NCI-H82 treated with DMSO at 0.1 percent for 48 hours (cell line): Measurements from ENCODE around the gene PLEKHA8.

ENCODE experiments used
- DNase-seq: peaks from one replicate; lab custom pipeline; 2025; ENCODE audit not compliant: unreplicated experiment; lab: John Stamatoyannopoulos, UW

PLEKHA8 gene

GRCh38 chr7:30022991-30023390 is 5.2 kb upstream of the PLEKHA8 start:
- no peak for DNase-seq

DNA sequence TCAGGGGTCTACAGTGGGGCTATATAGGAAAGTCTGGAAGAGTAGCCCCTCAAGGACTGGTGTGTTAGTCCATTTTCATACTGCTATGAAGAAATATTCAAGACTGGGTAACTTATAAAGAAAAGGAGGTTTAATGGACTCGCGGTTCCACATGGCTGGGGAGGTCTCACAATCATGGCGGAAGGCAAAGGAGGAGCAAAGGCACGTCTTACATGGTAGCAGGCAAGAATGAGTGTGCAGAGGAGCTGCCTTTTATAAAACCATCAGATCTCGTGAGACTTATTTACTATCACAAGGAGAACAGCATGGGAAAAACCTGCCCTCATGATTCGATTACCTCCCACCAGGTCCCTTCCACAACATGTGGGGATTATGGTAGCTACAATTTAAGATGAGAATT is 4.7 kb upstream of the PLEKHA8 start:
- no peak for DNase-seq

- DNase-seq, result peak; percentile 98
Measured at GRCh38 chr7:30026229-30027064, 1.8 kb upstream of the PLEKHA8 start, which contains the start of gene FKBP14. TSS of gene FKBP14 (minus strand) at chr7:30026702. CDS start at chr7:30026508, 194 bp downstream.

DNA sequence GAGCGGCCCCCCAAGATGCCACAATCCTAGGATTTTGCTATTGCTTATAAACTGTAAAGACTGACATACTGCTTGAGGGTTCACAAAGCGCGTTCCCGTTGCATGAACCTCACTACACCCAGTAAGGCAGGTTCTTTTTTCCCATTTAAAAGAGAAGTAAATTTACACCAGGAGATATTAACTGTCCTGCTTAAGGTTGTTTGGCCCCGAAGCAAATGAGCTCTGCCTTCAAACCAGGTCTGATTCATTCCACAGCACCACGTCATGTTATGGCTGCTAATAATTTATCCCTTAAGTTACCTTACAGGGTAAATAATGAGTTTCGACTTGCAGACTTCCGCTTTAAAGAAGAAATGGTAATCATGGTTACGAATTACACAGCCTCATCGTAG is 1.2 kb upstream of the PLEKHA8 start:
- DNase-seq, result no peak

- DNase-seq, result no peak
Measured at GRCh38 chr7:30027740-30028215, 434 bp upstream of the PLEKHA8 start.

- no peak for DNase-seq
Measured at GRCh38 chr7:30028749-30029635, 780 bp downstream of the PLEKHA8 start.

- DNase-seq, result no peak
Measured at GRCh38 chr7:30029696-30030095, 1.5 kb downstream of the PLEKHA8 start.

DNA sequence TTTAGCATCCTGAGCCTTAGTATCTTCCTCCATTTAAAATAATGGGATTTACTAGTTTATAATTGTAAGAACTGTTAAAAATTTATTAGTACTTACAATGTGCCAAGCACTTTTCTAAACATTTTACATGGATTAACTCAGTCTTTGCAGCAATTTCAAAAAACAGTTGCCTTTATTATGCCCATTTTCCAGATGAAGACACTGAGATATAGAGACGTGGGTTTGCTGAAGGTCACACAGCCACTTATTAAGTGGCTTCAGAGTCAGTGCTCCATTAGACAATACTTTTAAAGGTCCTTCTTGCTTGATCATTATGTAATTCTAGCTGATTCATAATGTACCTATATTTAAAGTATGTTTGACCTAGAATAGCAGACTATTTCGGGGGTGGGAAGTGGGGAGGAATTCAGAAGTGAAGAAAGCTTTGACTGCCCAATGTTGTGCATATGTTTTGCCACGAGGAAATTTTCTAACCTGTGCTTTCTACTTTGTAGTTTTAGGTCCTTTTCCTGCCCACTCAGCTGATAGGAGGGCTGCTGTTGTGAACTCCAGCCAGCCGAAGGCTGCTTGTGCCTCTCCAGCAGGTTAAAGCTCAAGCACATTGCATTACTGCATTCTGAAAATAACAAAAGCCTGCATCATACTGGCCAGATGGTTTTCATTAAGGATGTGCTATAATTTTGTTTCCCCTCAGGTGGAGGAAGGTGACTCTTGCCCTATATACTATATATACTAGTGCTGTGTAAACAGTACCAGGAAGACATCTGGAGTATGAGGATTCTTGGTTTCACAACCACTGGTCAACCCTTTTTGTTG is 4.3 kb downstream of the PLEKHA8 start:
- no peak for DNase-seq

DNA sequence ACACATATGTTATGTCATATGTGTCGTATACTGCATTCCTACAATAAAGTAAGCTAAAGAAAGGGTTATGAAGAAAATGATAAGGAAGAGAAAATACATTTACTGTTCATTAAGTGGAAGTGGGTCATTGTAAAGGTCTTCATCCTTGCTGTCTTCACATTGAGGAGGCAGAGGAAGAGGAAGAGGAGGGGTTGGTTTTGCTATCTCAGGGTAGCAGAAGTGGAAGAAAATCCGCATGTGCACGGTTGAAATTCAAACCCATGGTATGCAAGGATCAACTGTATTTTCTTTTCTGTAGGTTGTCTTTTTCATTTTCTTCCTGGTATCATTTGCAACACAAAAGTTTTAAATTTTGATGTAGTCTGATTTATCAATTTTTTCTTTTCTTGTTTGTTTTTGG is 6.3 kb downstream of the PLEKHA8 start:
- no peak for DNase-seq

DNA sequence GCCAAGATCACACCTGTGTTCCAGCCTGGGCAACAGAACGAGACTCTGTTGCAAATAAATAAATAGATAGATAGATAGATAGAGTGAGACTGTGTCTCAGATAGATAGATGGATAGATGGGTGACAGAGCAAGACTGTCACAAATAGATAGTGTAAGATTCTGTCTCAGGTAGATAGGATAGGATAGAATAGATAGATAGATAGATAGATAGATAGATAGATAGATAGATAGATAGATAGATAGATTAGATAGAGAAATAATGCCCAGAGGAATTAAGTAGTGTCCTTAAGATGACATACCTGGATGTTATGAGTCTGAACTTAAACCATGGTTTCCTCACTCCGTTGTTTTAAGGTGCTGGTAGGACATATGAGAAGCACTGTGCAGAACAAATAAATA is 8.0 kb downstream of the PLEKHA8 start:
- no peak for DNase-seq

GRCh38 chr7:30038196-30038980 is 10.2 kb downstream of the PLEKHA8 start:
- no peak for DNase-seq

GRCh38 chr7:30040938-30041337 is 12.7 kb downstream of the PLEKHA8 start:
- DNase-seq, result no peak

GRCh38 chr7:30041526-30042269 is 13.5 kb downstream of the PLEKHA8 start:
- no peak for DNase-seq

- DNase-seq, result no peak
Measured at GRCh38 chr7:30046127-30046770, 18.0 kb downstream of the PLEKHA8 start.

GRCh38 chr7:30047124-30047523 is 18.9 kb downstream of the PLEKHA8 start:
- DNase-seq, result no peak

DNA sequence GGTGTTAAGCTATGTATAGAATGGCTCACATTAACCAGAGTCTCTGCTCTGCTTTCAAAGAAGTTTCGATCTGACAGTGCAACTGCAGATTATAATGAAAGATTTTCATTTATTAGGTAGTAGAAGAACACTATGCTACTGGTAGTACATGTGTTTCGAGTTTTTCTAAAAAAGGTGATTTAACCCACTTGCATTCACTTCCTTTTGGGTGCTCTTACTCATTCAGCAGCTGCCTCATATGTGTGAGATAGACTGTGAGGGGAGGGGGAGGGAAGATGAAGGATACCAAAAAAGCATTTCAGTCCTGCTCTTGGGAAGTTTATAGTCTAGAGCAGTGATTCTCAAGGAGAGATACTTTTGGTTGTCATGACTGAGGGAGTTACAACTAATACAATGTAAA is 20.4 kb downstream of the PLEKHA8 start:
- no peak for DNase-seq

DNA sequence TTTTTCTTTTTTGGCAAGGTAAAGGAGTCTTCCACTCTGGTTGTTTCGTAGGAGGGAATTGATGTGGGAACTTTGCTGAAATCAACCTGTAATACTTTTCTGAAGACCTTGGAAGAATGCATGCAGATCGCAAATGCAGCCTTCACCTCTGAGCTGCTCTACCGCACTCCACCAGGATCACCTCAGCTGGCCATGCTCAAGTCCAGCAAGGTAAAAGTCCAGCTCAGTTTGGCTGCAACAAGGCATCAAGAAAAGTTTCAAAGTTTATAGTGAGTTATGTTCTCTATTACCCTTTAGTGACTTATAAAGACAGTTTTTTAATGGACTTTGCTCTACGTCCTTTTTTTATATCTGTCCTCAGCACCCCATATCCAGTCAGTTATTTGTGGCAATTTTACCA is 21.0 kb downstream of the PLEKHA8 start:
- no peak for DNase-seq

DNA sequence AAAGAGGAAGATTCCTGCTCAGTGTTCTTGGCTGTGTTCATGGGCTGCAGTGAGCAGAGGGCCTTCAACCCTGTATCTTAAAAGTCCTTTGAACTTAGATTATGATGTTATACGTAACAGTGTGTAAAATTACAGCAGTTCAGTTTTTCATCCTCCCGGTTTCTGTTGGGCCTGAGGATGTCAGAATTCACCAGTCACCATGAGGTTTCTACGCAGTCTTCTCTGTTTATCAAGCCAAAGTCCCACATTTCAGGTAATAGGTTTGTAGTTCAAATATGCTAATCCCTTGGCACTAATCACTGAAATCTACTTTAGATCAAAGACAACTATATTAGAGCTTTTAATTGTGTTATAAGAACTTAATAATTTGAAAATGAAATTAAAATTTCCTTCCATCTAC is 24.9 kb downstream of the PLEKHA8 start:
- DNase-seq, result no peak

- no peak for DNase-seq
Measured at GRCh38 chr7:30057741-30058140, 29.5 kb downstream of the PLEKHA8 start.
